CD1c-positive myeloid dendritic cell (primary cell): ENCODE results near the gene SLC2A3.
"Not testable (repeated sequence)": the region's sequence is repeated elsewhere in the genome, so short reads cannot be mapped to it uniquely, and the experiment has no call there.

Experiments used
- DNase-seq: peaks from one replicate; pipeline ENCODE4 v3.0.0-alpha.2; 2016; ENCODE audit errors: extremely low spot score

SLC2A3 gene

GRCh38 chr12:7951671-7952070 lies 15.7 kb upstream of the SLC2A3 start:
- no peak for DNase-seq

DNA sequence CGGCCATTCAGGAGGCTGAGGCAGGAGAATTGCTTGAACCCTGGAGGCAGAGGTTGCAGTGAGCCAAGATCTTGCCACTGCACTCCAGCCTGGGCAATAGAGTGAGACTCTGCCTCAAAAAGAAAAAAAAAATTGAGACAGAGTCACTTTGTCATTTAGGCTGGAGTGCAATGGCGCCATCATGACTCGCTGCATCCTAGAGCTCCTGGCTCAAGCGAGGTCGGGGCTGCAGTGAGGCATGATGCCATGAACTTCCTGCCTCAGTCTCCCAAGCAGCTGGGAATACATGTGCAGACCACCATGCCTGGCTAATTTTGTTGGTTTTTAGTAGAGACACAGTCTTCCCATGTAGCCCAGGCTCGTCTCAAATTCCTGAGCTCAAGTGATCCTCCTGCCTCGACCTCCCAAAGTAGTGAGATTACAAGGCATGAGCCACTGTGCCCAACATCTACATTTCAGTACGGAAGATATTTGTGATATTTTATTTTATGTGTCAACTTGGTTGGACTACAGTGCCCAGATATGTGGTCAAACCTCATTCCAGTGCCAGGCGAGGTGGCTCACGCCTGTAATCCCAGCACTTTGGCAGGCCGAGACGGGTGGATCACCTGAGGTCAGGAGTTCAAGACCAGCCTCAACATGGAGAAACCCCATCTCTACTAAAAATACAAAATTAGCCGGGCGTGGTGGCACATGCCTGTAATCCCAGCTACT lies 14.4 kb upstream of the SLC2A3 start:
- not testable (repeated sequence) for DNase-seq

- peak; percentile 79 for DNase-seq
Measured at GRCh38 chr12:7948589-7949260, 12.7 kb upstream of the SLC2A3 start.

- DNase-seq, result no peak
Measured at GRCh38 chr12:7947011-7947410, 11.0 kb upstream of the SLC2A3 start.

DNA sequence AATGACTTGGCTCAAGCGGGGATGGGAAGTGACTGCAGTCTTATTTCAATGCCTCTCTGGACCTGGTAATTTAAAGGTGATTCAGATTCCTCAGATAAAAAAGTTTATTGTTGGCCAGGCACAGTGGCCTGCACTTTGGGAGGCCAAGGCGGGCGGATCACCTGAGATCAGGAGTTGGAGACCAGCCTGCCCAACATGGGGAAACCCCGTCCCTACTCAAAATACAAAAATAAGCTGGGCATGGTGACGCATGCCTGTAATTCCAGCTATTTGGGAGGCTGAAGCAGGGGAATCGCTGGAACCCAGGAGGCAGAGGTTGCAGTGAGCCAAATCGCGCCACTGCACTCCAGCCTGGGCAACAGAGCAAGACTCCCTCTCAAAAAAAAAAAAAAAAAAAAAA lies 8.8 kb upstream of the SLC2A3 start:
- DNase-seq, result not testable (repeated sequence)

DNA sequence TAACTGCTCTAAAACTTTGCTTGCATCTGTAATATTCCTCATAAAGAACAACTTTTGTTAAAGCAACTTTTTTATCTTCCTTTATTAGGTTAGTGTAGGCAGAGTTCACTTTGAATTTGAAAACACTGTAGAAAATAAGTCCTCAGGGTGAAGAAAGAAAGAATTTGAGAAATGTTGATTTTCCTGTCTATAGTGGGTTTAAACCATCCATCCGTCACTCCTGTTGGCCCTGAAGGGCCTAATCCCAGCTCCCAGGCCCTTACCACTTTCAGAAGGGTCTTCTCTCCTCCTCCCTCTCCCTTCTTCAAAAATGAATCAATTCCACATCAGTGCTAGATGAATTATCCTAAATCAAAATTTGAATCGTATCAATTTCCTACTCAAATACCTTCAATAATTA lies 4.9 kb upstream of the SLC2A3 start:
- DNase-seq, result no peak

GRCh38 chr12:7937833-7938506 lies 2.0 kb upstream of the SLC2A3 start:
- DNase-seq, result no peak

- DNase-seq, result peak; percentile 15
Measured at GRCh38 chr12:7934889-7935492, 996 bp downstream of the SLC2A3 start.

DNA sequence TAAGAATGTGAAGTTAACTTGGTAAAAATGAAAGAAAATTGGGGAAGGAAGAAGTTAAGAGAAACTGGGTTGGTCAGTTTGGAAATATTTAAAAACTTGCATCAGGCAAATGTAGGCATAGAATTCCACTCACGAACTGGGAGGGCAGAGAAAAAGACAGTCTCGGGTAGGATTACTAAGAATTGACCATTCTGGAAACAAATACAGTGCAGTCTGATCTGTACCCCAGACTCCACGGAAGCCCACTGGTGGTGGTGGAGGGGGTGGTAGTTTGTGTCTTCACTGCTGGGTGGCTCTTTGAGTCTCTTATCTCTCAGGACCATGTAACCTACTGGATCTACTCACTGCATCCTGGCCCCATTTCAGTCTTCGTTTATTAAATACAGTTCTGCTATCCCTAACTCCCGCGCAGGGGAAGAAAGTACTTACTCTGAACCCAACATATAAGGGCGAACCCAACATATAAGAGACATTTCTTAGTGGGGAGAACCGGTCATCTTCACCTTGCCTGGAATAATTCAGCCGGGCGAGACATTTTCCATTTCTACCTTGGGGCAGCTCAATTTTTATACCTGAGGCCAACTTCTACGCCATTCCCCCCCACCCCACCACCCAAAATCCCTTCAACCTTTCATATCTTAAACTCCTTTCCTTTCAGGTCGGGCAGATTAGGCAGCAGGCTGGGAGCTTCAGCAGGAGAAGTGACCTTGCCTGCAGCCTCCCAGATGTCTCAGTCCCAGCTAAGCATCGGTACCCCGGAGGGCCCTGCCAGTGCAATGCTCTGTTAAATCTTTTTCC lies 1.7 kb downstream of the SLC2A3 start:
- DNase-seq, result peak; percentile 59

- DNase-seq, result peak; percentile 91
Measured at GRCh38 chr12:7933255-7933726, 2.7 kb downstream of the SLC2A3 start.

- DNase-seq, result not testable (repeated sequence)
Measured at GRCh38 chr12:7932599-7933240, 3.3 kb downstream of the SLC2A3 start.

GRCh38 chr12:7929083-7929792 lies 6.7 kb downstream of the SLC2A3 start:
- no peak for DNase-seq

DNA sequence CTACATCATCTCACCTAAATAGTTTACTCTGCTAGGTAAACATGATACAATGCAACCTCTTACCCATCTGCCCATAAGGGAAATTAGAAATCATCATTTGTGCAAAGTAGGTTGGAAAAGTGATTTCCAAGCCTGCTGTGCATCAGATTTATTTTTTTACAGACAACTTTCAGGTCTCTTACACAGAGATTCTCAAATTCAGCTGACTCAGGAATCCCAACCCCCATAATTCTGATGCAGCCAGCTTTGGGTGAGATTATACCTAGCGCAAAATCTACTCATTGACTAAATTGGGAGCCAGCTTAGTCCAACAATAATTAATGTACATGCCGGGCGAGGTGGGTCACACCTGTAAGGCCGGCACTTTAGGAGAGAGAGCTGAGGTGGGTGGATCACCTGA lies 8.5 kb downstream of the SLC2A3 start:
- DNase-seq, result no peak

- DNase-seq, result not testable (repeated sequence)
Measured at GRCh38 chr12:7926068-7926666, 9.8 kb downstream of the SLC2A3 start.

GRCh38 chr12:7923241-7924236 lies 12.4 kb downstream of the SLC2A3 start:
- no peak for DNase-seq

DNA sequence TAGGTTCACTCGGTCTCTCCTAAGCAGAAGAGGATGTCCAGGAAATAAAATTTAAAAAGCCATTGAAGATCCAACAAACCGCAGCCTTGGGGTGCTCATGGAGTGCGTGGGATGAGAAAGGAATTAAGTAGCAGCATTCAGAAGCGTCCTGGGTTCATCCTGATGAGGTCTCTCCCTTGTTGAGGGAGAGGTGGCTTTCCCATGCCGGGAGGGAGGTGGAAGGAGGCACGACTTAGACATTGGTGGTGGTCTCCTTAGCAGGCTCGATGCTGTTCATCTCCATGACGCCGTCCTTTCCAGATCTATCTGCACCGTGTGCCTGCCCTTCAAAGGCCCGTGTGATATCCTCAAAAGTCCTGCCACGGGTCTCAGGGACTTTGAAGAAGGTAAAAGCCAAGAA lies 14.8 kb downstream of the SLC2A3 start:
- DNase-seq, result not testable (repeated sequence)

DNA sequence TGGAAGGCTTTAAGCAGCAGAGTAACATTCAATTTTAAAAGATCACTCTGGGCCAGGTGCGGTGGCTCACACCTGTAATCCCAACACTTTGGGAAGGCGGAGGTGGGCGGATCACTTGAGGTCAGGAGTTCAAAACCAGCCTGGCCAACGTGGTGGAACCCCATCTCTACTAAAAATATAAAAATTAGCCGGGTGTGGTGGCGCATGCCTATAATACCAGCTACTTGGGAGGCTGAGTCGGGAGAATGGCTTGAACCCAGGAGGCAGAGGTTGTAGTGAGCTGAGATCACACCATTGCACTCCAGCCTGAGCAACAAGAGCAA lies 17.8 kb downstream of the SLC2A3 start:
- DNase-seq, result not testable (repeated sequence)

DNA sequence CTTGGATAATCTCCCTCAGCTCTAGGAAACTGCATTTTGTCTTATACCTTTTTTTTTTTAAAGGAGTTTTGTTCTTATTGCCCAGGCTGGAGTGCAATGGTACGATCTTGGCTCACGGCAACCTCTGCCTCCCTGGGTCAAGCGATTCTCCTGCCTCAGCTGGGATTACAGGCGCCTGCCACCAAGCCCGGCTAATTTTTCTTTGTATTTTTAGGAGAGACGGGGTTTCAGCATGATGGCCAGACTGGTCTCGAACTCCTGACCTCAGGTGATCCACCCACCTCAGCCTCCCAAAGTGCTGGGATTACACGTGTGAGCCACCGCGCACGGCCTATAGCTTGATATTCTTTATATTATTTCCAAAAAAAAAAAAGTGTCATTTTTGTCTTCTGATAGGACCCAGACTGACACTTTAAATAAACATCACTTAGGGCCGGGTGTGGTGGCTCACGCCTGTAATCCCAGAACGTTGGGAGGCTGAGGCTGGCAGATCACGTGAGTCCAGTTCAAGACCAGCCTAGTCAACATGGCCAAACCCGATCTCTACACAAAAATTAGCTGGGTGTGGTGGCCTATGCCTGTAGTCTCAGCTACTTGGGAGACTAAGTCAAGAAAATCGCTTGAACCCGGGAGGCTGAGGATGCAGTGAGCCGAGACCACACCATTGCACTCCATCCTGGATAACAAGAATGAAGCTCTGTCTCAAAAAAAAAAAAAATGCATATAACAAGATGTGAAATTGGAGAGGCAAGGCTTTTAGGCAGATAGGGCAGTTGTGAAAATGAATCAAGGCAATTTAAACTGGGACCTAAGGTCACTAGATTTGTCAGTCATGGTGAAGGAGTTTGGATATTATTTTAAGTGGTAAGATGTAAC lies 18.4 kb downstream of the SLC2A3 start:
- no peak for DNase-seq
